ENCODE measurements around the gene LRRC75B.

DNA sequence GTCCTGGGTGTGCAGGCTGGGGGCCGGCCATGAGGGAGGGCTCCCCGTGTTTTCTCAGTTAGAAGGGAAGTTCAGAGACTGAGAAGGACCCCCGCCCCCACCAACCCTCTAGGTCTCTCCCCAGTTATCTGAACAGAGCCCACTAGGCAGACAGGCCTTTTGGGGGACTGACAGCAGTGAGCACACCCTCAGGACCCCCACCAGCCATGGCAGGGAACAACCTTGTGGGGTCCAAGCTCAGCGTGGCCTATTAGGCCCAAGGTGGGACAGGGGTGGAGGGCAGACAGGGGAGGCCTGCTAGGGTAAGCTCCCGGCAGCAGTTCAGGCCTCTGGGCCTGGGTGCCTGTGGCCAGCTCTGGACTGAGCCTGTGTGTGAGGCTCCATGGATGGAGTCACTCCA, 5.6 kb downstream of the LRRC75B start:
- TF ChIP-seq, protein P1, sequence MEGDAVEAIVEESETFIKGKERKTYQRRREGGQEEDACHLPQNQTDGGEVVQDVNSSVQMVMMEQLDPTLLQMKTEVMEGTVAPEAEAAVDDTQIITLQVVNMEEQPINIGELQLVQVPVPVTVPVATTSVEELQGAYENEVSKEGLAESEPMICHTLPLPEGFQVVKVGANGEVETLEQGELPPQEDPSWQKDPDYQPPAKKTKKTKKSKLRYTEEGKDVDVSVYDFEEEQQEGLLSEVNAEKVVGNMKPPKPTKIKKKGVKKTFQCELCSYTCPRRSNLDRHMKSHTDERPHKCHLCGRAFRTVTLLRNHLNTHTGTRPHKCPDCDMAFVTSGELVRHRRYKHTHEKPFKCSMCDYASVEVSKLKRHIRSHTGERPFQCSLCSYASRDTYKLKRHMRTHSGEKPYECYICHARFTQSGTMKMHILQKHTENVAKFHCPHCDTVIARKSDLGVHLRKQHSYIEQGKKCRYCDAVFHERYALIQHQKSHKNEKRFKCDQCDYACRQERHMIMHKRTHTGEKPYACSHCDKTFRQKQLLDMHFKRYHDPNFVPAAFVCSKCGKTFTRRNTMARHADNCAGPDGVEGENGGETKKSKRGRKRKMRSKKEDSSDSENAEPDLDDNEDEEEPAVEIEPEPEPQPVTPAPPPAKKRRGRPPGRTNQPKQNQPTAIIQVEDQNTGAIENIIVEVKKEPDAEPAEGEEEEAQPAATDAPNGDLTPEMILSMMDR (conservative IDR thresholded peaks at IDR 0.05 in 1 of 2, IDR thresholded peaks at IDR 0.05 in 1 of 2; ENCODE audit: extremely low read depth in 1 of 2, insufficient read depth in 1 of 2, low read depth in 1 of 2, low read length in 2 of 2) = no peak
- TF ChIP-seq EZH2 (IDR thresholded peaks at IDR 0.05; ENCODE audit: borderline replicate concordance, low read length) = no peak
